ENCODE data around the gene TNNC1.

The TNNC1 gene

GRCh38 chr3:52434491-52435115 is 19.2 kb downstream of the TNNC1 start:
- no peaks in the 10 kb centered on the region; the same call in 1 of the 2 replicates for H3K4me1 ChIP-seq
- no peaks in the 10 kb centered on the region for H3K27me3 ChIP-seq
- TF ChIP-seq, protein P1, sequence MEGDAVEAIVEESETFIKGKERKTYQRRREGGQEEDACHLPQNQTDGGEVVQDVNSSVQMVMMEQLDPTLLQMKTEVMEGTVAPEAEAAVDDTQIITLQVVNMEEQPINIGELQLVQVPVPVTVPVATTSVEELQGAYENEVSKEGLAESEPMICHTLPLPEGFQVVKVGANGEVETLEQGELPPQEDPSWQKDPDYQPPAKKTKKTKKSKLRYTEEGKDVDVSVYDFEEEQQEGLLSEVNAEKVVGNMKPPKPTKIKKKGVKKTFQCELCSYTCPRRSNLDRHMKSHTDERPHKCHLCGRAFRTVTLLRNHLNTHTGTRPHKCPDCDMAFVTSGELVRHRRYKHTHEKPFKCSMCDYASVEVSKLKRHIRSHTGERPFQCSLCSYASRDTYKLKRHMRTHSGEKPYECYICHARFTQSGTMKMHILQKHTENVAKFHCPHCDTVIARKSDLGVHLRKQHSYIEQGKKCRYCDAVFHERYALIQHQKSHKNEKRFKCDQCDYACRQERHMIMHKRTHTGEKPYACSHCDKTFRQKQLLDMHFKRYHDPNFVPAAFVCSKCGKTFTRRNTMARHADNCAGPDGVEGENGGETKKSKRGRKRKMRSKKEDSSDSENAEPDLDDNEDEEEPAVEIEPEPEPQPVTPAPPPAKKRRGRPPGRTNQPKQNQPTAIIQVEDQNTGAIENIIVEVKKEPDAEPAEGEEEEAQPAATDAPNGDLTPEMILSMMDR (IDR thresholded peaks at IDR 0.05; ENCODE audit: low read depth, low read length) = no peak
- no peak overlapping the region for H3K4me3 ChIP-seq (ENCODE audit: low read depth, low read length)
- DNase-seq = no peak
- H3K9me3 ChIP-seq = no peaks in the 10 kb centered on the region
- H3K36me3 ChIP-seq = no peaks in the 10 kb centered on the region

DNA sequence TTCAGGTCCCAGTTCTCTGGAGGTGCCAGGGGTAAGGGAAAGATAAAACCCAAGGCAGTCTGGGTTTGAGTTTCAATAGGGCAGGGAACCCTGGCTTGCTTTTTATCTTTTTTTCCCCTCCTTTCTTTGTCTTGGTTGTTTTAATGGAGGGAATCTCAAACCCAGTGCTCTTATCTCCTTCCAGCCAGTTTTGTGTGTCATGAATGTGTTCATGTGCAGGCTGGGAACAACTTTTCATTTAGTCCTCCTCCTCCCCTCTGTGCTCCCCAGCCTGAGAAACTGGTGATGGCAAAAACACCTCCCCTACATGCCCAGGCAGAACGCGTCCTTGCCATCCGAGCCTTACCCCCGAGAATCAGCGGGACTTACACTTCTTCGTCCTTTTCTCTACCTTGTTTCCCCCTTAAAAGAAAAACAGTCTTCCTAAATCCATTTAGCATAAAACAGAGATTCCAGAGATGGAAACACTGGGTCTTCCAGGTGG is 19.8 kb downstream of the TNNC1 start:
- no peaks in the 10 kb centered on the region for H3K36me3 ChIP-seq
- H3K4me1 ChIP-seq = no peaks in the 10 kb centered on the region; the same call in 1 of the 2 replicates
- H3K4me3 ChIP-seq (ENCODE audit: low read depth, low read length) = no peak overlapping the region
- no peaks in the 10 kb centered on the region for H3K27me3 ChIP-seq
- H3K9me3 ChIP-seq = no peaks in the 10 kb centered on the region
- DNase-seq = no peak
- TF ChIP-seq, protein P1 (IDR thresholded peaks at IDR 0.05; ENCODE audit: low read depth, low read length) = no peak

DNA sequence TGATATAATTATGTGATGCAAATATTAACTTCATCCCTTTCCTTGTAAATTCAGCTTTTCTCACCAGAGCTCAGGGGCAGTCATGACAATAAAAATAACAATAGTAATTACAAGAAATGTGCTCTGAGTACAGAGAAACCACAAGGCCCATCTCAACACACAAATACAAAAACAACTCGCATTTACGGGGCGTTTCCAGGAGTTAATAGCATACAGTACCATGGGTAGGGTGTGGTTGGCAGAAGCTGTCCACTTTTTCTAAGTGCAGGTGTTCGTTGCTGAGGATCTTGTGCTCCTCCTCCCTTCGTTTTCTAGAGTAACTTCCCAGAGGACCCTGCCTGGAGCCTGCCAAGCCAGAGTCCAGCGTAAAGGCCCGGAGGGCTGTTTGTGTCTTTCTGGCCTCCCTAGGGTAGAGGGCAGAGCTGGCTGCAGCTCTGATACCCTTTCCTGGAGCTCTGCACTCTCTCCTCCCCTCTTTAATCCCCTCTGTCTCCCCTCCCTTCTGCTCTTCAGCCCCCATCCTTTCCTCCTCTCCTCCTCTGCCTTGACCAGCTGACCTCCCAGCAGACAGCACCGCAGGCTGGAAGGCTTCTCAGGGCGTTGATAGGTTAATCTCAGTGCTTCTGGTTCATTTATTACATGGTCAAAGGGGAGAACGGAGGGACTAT is 20.4 kb downstream of the TNNC1 start:
- no peaks in the 10 kb centered on the region for H3K27me3 ChIP-seq
- no peaks in the 10 kb centered on the region for H3K36me3 ChIP-seq
- DNase-seq = no peak
- H3K4me1 ChIP-seq = no peaks in the 10 kb centered on the region; the same call in 1 of the 2 replicates
- H3K4me3 ChIP-seq (ENCODE audit: low read depth, low read length) = no peak overlapping the region
- H3K9me3 ChIP-seq = no peaks in the 10 kb centered on the region
- TF ChIP-seq, protein P1 (IDR thresholded peaks at IDR 0.05; ENCODE audit: low read depth, low read length) = no peak

- no peak for DNase-seq
- TF ChIP-seq, protein P1 (IDR thresholded peaks at IDR 0.05; ENCODE audit: low read depth, low read length) = no peak
- Histone ChIP-seq H3K27me3 (no peaks in the 10 kb centered on the region), H3K4me3 (ENCODE audit: low read depth, low read length) (no peak overlapping the region), H3K36me3 (no peaks in the 10 kb centered on the region), H3K9me3 (no peaks in the 10 kb centered on the region), H3K4me1 (no peaks in the 10 kb centered on the region; the same call in 1 of the 2 replicates)
Measured at GRCh38 chr3:52432691-52433141, 21.1 kb downstream of the TNNC1 start.

DNA sequence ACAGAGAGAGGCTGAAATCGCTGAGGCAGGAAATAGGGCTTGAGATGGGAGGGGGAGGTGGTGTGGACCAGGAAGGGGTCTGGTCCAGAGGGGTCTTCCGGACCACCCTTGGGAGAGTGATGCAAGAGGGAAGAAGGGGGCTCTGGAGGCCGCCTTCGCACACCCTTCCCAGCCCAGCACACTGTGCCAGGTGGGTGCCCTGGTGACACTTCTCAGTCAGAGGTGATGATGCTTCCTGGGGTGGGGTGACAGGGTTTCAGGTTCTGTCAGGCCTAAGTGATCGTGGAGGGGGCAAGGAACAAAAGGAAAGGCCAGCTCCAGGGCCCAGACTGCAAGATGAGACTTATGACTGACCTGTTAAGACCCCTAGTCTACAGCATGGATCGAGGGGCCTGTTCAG is 21.6 kb downstream of the TNNC1 start:
- TF ChIP-seq, protein P1 (IDR thresholded peaks at IDR 0.05; ENCODE audit: low read depth, low read length) = no peak
- no peaks in the 10 kb centered on the region for H3K36me3 ChIP-seq
- H3K4me1 ChIP-seq = no peaks in the 10 kb centered on the region; the same call in 1 of the 2 replicates

More for the DNA sequence above, 21.6 kb downstream of the TNNC1 start:
- Histone ChIP-seq H3K4me3 (ENCODE audit: low read depth, low read length) (no peak overlapping the region), H3K27me3 (no peaks in the 10 kb centered on the region), H3K9me3 (no peaks in the 10 kb centered on the region)
- no peak for DNase-seq

Measured in BE2C (cell line).